Upper lobe of right lung (tissue), 1 donor: Measurements from ENCODE around the gene HTR2A. TPM values are rescaled to one million over a fixed set of nuclear protein-coding genes. Genes with fewer than 3 reads are reported as not detected.

Experiments
- ATAC-seq: fragments of 200-7000 bp; cut with Tn5 transposase; one replicate; pipeline ENCODE4 v1.9.1; 2020; ENCODE audit warnings: mild to moderate bottlenecking, moderate library complexity
- DNase-seq: peaks from one replicate; pipeline ENCODE4 v3.0.0-alpha.2; 2020
- H3K27ac ChIP-seq: fragments of 200-600 bp; one replicate; pipeline ENCODE4 v1.8.0; 2022
- H3K27me3 ChIP-seq: fragments of 200-600 bp; one replicate; pipeline ENCODE4 v1.8.0; 2022; ENCODE audit warnings: mild to moderate bottlenecking
- H3K36me3 ChIP-seq: fragments of 200-600 bp; one replicate; pipeline ENCODE4 v1.8.0; 2022
- H3K4me1 ChIP-seq: fragments of 200-600 bp; one replicate; pipeline ENCODE4 v1.8.0; 2022
- H3K4me3 ChIP-seq: fragments of 200-600 bp; one replicate; pipeline ENCODE4 v1.8.0; 2022; ENCODE audit warnings: mild to moderate bottlenecking
- H3K9me3 ChIP-seq: fragments of 200-600 bp; one replicate; pipeline ENCODE4 v1.8.0; 2022
- intact Hi-C: fragments of 100-400 bp; cut with DNase I; formaldehyde crosslinking; loops from one replicate; pipeline ENCODE4 v1.11.0; 2022
- total RNA-seq: library from RNA; stranded (reverse); fragmentation: NEBNext Ultra II Directional; extraction: Animal tissue kit (Norgen Biotek cat#: 25700); gene quantifications from one replicate; pipeline ENCODE4 v1.2.1, GENCODE V29; 2021
- TF ChIP-seq, protein P1 (sequence below): fragments of 200-600 bp; IDR thresholded peaks from one replicate; pipeline ENCODE4 v1.8.0; 2022; ENCODE audit warnings: antibody characterized with exemption
- donor health status: DM: no; HTN: yes; CAD: no; lungs with severe emphysema.

HTR2A gene
- total RNA-seq, 1 donor from 2014 or later, result 0.90 TPM

DNA sequence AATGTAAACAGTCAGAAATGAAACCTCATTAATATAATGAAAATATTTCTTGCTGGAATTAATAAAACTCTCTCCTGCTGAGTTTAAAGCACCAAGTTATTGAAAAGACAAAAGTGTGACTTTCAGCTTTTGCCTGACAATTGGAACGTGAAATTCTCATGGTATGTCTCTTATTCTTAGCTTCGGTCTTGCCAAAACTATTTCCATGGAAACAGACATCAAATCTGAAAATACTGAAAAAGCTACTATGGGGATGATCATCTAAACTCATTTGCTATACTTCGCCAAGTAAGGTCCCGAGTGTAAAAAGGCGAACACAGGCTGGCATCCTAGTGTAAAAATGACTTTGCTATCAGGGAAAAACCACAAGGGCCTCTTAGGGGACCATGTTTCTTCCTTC lies 22.8 kb downstream of the HTR2A start:
- ATAC-seq, result no peak

DNA sequence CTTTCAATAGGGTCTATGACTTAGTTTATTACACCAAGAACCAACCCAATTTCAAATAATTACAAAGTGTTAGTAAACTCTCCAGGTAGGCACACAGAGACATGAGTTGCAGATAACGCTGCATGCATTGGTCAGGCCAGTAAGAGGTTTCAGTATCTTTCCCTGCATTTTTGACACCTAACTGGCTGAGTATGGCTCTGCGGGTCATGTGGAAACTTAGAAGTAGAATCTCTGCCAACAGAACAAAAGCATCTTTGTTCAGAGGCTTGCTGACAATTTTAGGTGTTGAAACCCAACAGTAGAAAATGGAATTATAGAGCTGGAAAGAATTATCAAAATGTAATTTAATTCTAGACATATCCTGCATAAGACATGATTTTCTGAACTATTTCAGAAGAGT lies 25.3 kb downstream of the HTR2A start:
- TF ChIP-seq, protein P1, sequence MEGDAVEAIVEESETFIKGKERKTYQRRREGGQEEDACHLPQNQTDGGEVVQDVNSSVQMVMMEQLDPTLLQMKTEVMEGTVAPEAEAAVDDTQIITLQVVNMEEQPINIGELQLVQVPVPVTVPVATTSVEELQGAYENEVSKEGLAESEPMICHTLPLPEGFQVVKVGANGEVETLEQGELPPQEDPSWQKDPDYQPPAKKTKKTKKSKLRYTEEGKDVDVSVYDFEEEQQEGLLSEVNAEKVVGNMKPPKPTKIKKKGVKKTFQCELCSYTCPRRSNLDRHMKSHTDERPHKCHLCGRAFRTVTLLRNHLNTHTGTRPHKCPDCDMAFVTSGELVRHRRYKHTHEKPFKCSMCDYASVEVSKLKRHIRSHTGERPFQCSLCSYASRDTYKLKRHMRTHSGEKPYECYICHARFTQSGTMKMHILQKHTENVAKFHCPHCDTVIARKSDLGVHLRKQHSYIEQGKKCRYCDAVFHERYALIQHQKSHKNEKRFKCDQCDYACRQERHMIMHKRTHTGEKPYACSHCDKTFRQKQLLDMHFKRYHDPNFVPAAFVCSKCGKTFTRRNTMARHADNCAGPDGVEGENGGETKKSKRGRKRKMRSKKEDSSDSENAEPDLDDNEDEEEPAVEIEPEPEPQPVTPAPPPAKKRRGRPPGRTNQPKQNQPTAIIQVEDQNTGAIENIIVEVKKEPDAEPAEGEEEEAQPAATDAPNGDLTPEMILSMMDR, result no peak
- ATAC-seq (no peak), DNase-seq (no peak)
- intact Hi-C loops, result no loop called here
- no peak overlapping the region for H3K4me3 ChIP-seq
- no peaks in the 10 kb centered on the region for H3K9me3 ChIP-seq
- H3K27ac ChIP-seq, result no peak overlapping the region
- no peaks in the 10 kb centered on the region for H3K36me3 ChIP-seq
- no peaks in the 10 kb centered on the region for H3K4me1 ChIP-seq
- H3K27me3 ChIP-seq, result no peaks in the 10 kb centered on the region

More for the DNA sequence above, 22.8 kb downstream of the HTR2A start:
- no peaks in the 10 kb centered on the region for H3K36me3 ChIP-seq
- H3K27me3 ChIP-seq, result no peaks in the 10 kb centered on the region
- H3K27ac ChIP-seq, result no peak overlapping the region
- H3K9me3 ChIP-seq, result no peaks in the 10 kb centered on the region
- TF ChIP-seq, protein P1, result no peak
- DNase-seq, result no peak
- H3K4me3 ChIP-seq, result no peak overlapping the region
- intact Hi-C loops, result no loop called here
- no peaks in the 10 kb centered on the region for H3K4me1 ChIP-seq

DNA sequence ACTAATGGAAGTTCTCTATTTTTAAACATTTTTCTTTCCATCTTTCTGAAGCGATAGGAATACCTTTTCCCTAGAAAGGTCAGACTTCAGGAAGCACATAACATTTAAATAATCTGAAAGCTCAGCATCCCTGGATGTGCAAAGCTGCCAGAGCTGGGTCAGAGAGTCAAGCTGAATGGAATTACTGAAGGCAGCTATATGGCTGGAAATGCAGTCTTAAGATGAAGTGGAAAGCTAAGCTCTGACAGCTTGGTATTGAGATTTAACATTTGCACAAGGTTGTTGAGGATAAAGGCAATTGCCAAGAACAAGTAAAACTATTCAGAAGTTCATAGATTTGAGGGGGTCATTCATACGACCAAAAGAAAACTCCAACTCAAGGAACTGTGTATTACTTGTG lies 28.8 kb downstream of the HTR2A start:
- H3K27me3 ChIP-seq, result no peaks in the 10 kb centered on the region
- ATAC-seq, result no peak
- TF ChIP-seq, protein P1, result no peak
- H3K9me3 ChIP-seq, result no peaks in the 10 kb centered on the region
- no peak overlapping the region for H3K27ac ChIP-seq
- H3K36me3 ChIP-seq, result no peaks in the 10 kb centered on the region
- no peak overlapping the region for H3K4me3 ChIP-seq
- intact Hi-C loops, result no loop called here
- no peak for DNase-seq
- peaks cover 12% of the 10 kb centered on the region for H3K4me1 ChIP-seq

DNA sequence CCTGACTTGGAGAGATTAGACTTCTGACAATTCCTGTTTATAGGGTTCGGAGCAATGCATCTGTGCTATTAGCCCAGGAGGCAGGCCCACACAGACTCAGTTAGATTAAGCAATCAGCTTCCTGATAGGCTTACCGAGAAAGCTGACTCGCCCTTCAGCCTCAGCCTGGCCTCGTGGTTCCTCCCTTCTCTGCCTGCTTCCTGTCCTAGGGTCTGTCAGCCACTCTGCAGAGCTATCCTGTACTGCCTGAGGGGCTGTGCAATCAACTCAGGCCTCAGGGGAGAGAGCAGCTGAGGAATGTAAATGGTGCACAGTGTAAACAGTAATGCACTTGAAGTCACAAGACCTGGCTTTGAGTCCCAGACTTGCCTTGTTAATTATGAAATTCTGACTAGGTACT lies 30.7 kb downstream of the HTR2A start:
- Histone ChIP-seq H3K27ac (no peak overlapping the region), H3K27me3 (no peaks in the 10 kb centered on the region), H3K36me3 (no peaks in the 10 kb centered on the region), H3K9me3 (no peaks in the 10 kb centered on the region), H3K4me1 (peaks cover 12% of the 10 kb centered on the region), H3K4me3 (no peak overlapping the region)
- peak; percentile 86 for DNase-seq
- TF ChIP-seq, protein P1, result no peak
- ATAC-seq, result peak; percentile 100
- intact Hi-C loops, result no loop called here

DNA sequence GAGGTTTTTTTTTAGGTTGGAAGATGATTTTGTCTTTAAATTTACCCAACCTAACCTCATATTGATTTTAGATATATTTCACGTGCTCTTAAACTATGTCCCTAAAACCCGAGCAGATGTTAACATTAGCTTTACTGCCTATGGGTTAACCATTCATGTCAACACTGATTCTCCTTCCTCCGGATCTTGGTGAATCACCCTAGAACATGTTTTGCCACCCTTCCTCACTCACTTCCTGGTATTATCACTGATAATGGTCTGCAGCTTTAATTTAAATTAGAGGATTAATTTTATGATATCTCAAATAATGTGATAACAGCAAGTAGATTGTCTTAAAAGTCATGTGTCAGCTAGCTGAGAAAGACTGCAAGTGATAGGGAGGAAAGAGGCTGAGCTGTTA lies 31.9 kb downstream of the HTR2A start:
- H3K27me3 ChIP-seq, result no peaks in the 10 kb centered on the region
- TF ChIP-seq, protein P1, result no peak
- H3K4me3 ChIP-seq, result no peak overlapping the region
- peaks cover 12% of the 10 kb centered on the region for H3K4me1 ChIP-seq
- no peaks in the 10 kb centered on the region for H3K36me3 ChIP-seq
- intact Hi-C loops, result no loop called here
- ATAC-seq (no peak), DNase-seq (no peak)
- H3K9me3 ChIP-seq, result no peaks in the 10 kb centered on the region
- H3K27ac ChIP-seq, result no peak overlapping the region

DNA sequence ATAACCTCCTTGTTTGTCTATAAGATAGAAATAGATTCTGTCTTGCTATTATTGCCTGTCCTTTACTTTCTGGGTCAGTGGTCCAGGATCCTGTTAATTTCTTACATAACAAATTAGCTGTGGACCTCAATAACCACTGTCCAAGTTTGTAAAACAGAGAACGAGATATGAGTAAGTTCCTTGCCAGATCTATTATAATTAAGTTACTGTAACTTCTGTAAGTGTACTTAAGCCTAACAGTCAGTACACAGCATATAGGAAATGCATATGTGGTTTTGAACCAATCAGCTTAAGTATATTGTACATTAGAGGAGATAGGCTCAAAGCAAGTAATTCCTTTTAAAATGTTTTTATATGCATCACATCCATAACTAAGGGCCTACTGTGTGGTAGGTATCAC lies 34.9 kb downstream of the HTR2A start:
- intact Hi-C loops, result no loop called here
- no peak overlapping the region for H3K4me3 ChIP-seq

More for the DNA sequence above, 34.9 kb downstream of the HTR2A start:
- H3K36me3 ChIP-seq, result no peaks in the 10 kb centered on the region
- peaks cover 12% of the 10 kb centered on the region for H3K4me1 ChIP-seq
- no peaks in the 10 kb centered on the region for H3K9me3 ChIP-seq
- TF ChIP-seq, protein P1, result no peak
- ATAC-seq, result no peak
- DNase-seq, result no peak
- no peaks in the 10 kb centered on the region for H3K27me3 ChIP-seq
- no peak overlapping the region for H3K27ac ChIP-seq
